H1 (cell line): Measurements from ENCODE around the gene RGS9. TPM values are rescaled to one million over a fixed set of nuclear protein-coding genes. Genes with fewer than 3 reads are reported as not detected.

ENCODE experiments used
- BACH1 ChIP-seq: IDR thresholded peaks from 2 replicates; pipeline ENCODE4 v1.6.1; 2012; ENCODE audit warnings: low read length, improper control_type of control experiment
- BCL11A ChIP-seq, 2 experiments: IDR thresholded peaks; one replicate each; pipeline ENCODE4 v1.6.1; 2011; ENCODE audit warnings: low read depth in 2 of 2, low read length in 2 of 2, mild to moderate bottlenecking in 2 of 2
- CBX5 ChIP-seq: fragments of 300-800, 300-1000 bp; sonication (generic); IDR thresholded peaks from 2 replicates; pipeline ENCODE4 v1.7.1; 2016; ENCODE audit warnings: antibody characterized with exemption, low read length, low read depth
- CBX8 ChIP-seq: fragments of 300-800, 300-1000 bp; sonication (generic); IDR thresholded peaks from 2 replicates; pipeline ENCODE4 v1.7.1; 2016; ENCODE audit warnings: low read depth, low read length, borderline replicate concordance
- EZH2 ChIP-seq: fragments of 200-600 bp; sonication (generic); IDR thresholded peaks from 2 replicates; pipeline ENCODE4 v1.7.1; 2012; ENCODE audit warnings: low read depth, mild to moderate bottlenecking, moderate library complexity, low read length, inconsistent platforms; ENCODE audit not compliant: severe bottlenecking
- HDAC6 ChIP-seq: IDR thresholded peaks from one replicate; pipeline ENCODE4 v1.7.1; 2012; ENCODE audit warnings: low read depth, mild to moderate bottlenecking, inconsistent platforms, low read length, moderate library complexity
- JUN ChIP-seq: IDR thresholded peaks from 2 replicates; pipeline ENCODE4 v1.6.1; 2011; ENCODE audit warnings: low read depth, mild to moderate bottlenecking, improper control_type of control experiment, low read length
- JUND ChIP-seq: IDR thresholded peaks from 2 replicates; pipeline ENCODE4 v1.6.1; 2011; ENCODE audit warnings: mild to moderate bottlenecking, improper control_type of control experiment, low read length
- KDM4A ChIP-seq: IDR thresholded peaks from one replicate; pipeline ENCODE4 v1.7.1; 2012; ENCODE audit warnings: low read depth, mild to moderate bottlenecking, moderate library complexity, low read length, inconsistent platforms; ENCODE audit not compliant: severe bottlenecking
- NANOG ChIP-seq: IDR thresholded peaks from 2 replicates; pipeline ENCODE4 v1.6.1; 2011; ENCODE audit warnings: low read length, low read depth, mild to moderate bottlenecking, inconsistent platforms; ENCODE audit not compliant: insufficient read depth, poor library complexity, severe bottlenecking
- NRF1 ChIP-seq: IDR thresholded peaks from 2 replicates; pipeline ENCODE4 v1.6.1; 2011; ENCODE audit warnings: mild to moderate bottlenecking, low read depth, low read length, improper control_type of control experiment
- POU5F1 ChIP-seq: IDR thresholded peaks from 2 replicates; pipeline ENCODE4 v1.6.1; 2011; ENCODE audit warnings: low read depth, mild to moderate bottlenecking, low read length, moderate library complexity
- SIN3A ChIP-seq, 2 experiments: IDR thresholded peaks in 1 of 2; conservative IDR thresholded peaks in 1 of 2; 2 replicates each; pipeline ENCODE4 v1.6.1; 2011 to 2012; ENCODE audit warnings: low read length in 2 of 2, improper control_type of control experiment in 1 of 2, low read depth in 1 of 2, mild to moderate bottlenecking in 1 of 2
- SIRT6 ChIP-seq: IDR thresholded peaks from one replicate; pipeline ENCODE4 v1.7.1; 2012; ENCODE audit warnings: low read length, inconsistent platforms
- SP1 ChIP-seq: IDR thresholded peaks from 2 replicates; pipeline ENCODE4 v1.6.1; 2011; ENCODE audit warnings: low read depth, low read length
- SP4 ChIP-seq: IDR thresholded peaks from 2 replicates; pipeline ENCODE4 v1.6.1; 2012; ENCODE audit warnings: low read length, inconsistent platforms
- SUZ12 ChIP-seq: fragments of 200-600 bp; sonication (generic); IDR thresholded peaks from 2 replicates; pipeline ENCODE4 v1.6.1; 2012; ENCODE audit warnings: mild to moderate bottlenecking, inconsistent platforms, low read length, moderate library complexity, mixed read lengths
- TAF1 ChIP-seq: IDR thresholded peaks from 2 replicates; pipeline ENCODE4 v1.6.1; 2011; ENCODE audit warnings: mild to moderate bottlenecking, low read depth, low read length
- TBP ChIP-seq: IDR thresholded peaks from 2 replicates; pipeline ENCODE4 v1.6.1; 2011; ENCODE audit warnings: low read depth, low read length, improper control_type of control experiment
- ZNF274 ChIP-seq: IDR thresholded peaks from 2 replicates; pipeline ENCODE4 v1.7.0; 2012; ENCODE audit warnings: low read length, borderline replicate concordance; ENCODE audit errors: extremely low read depth
- polyA plus RNA-seq, 7 experiments: library from polyadenylated mRNA; depleted of rRNA in 3 of 7; stranded (reverse) in 5 of 7; unstranded in 2 of 7; fragments of >200 nt in 5 of 7; fragments of 200-250 nt in 2 of 7; gene quantifications; 1 replicate in 5 of 7; 2 replicates in 1 of 7; 4 replicates in 1 of 7; pipeline versions ENCODE4 v1.2.1 to v1.2.3, GENCODE V29; 2011 to 2013; ENCODE audit warnings: missing spikeins in 2 of 7, mixed read lengths in 2 of 7
- total RNA-seq: library from RNA; stranded (reverse); fragmentation: NEBNext Ultra II Directional; extraction: Animal tissue kit (Norgen Biotek cat#: 25700); gene quantifications from 2 replicates; pipeline ENCODE4 v1.2.1, GENCODE V29; 2021
- TF ChIP-seq, protein P1 (sequence below): IDR thresholded peaks from 2 replicates; pipeline ENCODE4 v1.6.1; 2011; ENCODE audit warnings: low read length, improper control_type of control experiment

Gene RGS9
- total and polyA plus RNA-seq, 2 of the 8 experiments (the other 6 are each of a cell fraction or from before 2014, with no cell fraction given): 8.9 to 20.5 TPM

GRCh38 chr17:65183736-65184135, 46.6 kb downstream of the RGS9 start (continued):
- TF ChIP-seq TBP: peak; percentile 81; the same call in 1 of the 2 replicates
- no peak for TF ChIP-seq SUZ12
- TF ChIP-seq JUN: no peak
- peak; percentile 85 for TF ChIP-seq SP1
- TF ChIP-seq CBX8: no peak
- peak; percentile 16 for TF ChIP-seq NANOG
- TF ChIP-seq, protein P1, sequence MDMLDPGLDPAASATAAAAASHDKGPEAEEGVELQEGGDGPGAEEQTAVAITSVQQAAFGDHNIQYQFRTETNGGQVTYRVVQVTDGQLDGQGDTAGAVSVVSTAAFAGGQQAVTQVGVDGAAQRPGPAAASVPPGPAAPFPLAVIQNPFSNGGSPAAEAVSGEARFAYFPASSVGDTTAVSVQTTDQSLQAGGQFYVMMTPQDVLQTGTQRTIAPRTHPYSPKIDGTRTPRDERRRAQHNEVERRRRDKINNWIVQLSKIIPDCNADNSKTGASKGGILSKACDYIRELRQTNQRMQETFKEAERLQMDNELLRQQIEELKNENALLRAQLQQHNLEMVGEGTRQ: no peak
- TF ChIP-seq SIN3A (conservative IDR thresholded peaks at IDR 0.05 in 1 of 2, IDR thresholded peaks at IDR 0.05 in 1 of 2; ENCODE audit: low read depth in 1 of 2, low read length in 2 of 2): no peak
- TF ChIP-seq KDM4A: peak; percentile 16
- no peak for TF ChIP-seq EZH2
- no peak for TF ChIP-seq HDAC6
- no peak for TF ChIP-seq POU5F1
- no peak for TF ChIP-seq JUND
- TF ChIP-seq CBX5: no peak
- no peak for TF ChIP-seq SP4
- TF ChIP-seq TAF1: peak; percentile 81
- no peak for TF ChIP-seq BCL11A (IDR thresholded peaks at IDR 0.05; ENCODE audit: low read depth in 2 of 2, low read length in 2 of 2)
- TF ChIP-seq NRF1: no peak
- no peak for TF ChIP-seq SIRT6
- TF ChIP-seq BACH1: no peak
- TF ChIP-seq ZNF274: no peak
